TTC549 (cell line): ENCODE data around the gene SF3B3.
"Not testable (repeated sequence)": the region's sequence is repeated elsewhere in the genome, so short reads cannot be mapped to it uniquely, and the experiment has no call there.

Experiments
- FAIRE-seq: peaks from 2 replicates; lab custom pipeline; 2012; peaks lifted over from hg19 to GRCh38; lab: Jason Lieb, UNC

SF3B3 gene

GRCh38 chr16:70511833-70512232, 11.8 kb upstream of the SF3B3 start:
- FAIRE-seq, result no peak

GRCh38 chr16:70512456-70512855, 11.2 kb upstream of the SF3B3 start:
- FAIRE-seq, result no peak

GRCh38 chr16:70520612-70521297, 2.9 kb upstream of the SF3B3 start:
- no peak for FAIRE-seq

- no peak for FAIRE-seq
These were observed 1.2 kb upstream of the SF3B3 start for GRCh38 chr16:70522216-70523075.

DNA sequence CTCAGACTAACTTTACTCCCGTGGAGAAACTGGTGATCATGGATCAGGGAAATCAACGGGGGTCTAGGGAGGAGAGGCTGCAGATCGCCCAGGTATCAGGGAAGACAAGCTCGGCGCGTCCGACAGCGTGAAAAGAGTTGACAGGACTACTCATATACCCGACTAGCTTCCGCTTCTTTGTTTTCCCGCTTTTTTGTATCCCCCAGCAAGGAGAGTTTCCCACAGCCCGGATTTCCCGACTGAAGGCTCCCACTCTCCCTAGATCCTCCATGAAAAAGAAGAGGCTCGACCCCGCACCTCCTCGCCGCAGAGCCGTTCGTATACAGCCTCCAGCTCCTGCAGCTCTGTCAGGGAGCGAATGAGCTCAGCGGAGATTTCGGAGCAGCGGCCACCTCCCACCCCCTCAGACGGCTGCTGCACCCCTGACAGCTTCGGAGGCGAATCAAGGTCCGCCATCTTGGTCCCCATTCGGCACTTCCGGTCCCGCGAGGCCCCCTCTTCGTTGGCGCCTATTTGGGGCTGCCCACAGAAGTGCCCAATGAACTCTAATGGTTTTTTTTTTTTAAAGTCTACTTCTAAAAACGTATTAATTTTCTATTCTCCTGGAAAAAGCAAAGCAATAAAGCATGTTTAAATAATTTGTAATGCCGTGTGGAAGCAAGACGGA, 407 bp upstream of the SF3B3 start, which contains the start of gene COG4:
COG4 (minus strand) TSS at position 479 of the 667 bp plus-strand sequence; CDS start at position 468, 11 bp downstream.
- FAIRE-seq, result peak; percentile 67

- FAIRE-seq, result not testable (repeated sequence)
These were observed 796 bp downstream of the SF3B3 start for GRCh38 chr16:70524399-70524825.

GRCh38 chr16:70526403-70526802, 2.8 kb downstream of the SF3B3 start:
- no peak for FAIRE-seq

DNA sequence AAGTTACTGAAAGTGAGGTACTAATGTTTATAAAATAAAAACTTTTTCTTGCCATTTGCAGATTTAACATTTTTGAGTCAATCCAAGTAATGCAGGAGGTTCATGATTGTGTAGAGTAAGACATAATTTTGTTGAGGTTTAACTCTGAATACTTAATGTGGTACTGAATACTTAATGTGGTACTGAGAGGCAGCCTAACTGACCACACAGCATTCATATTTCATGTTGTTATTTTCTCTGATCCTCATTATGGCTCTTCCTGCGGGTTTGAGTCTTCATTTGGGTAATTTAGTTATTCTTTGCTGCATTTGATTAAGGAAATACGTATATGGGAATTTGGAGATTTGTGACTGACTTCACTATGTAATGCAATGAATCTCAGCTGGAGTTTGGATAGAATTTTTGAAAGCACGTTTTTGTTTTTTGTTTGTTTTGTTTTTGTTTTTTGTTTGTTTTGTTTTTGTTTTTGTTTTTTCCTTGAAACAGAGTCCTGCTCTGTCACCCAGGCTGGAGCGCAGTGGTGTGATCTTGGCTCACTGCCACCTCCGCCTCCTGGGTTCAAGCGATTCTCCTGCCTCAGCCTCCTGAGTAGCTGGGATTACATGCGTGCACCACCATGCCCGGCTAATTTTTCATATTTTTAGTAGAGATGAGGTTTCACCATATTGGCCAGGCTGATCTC, 3.8 kb downstream of the SF3B3 start:
- FAIRE-seq, result no peak

DNA sequence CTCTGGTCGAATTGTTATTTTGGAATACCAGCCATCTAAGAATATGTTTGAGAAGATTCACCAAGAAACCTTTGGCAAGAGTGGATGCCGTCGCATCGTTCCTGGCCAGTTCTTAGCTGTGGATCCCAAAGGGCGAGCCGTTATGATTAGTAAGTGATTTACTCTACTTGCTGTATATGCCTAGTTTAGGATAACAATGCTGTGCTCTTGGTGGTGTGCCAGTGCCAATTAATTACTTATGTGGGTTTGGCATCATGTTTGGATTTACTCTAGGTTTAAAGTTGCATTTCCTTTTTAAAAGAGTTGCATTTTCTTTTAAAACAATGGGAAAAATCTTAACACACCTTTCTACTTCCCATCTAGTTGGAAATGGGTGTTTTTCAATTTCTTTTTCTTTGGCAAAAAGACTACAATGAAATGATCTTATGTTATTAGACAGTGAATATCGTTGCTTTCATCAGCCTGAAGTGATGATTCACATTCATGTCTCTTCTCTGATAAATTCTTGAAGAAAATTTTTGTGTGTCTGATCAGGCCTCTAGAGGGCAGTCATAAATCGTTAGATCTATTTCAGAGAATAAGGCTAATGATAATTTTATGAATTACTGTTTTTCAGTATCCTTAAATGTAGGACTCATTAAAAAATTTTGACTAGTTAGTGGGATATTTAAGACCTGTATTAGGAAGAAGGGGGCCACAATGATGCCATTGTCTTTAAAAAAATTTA, 5.6 kb downstream of the SF3B3 start:
- FAIRE-seq, result no peak

DNA sequence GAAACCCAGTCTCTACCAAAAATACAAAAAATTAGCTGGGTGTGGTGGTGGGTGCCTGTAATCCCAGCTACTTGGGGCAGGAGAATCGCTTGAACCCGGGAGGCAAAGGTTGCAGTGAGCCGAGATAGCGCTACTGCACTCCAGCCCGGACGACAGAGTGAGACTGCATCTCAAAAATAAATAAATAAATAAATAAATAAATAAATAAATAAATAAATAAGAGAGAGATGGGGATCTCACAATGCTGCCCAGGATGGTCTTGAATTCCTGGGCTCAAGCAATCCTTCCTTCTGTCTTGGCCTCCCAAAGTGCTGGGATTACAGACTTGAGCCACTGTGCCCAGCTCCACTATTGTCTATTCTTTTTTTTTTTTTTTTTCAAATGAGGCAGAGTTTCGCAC, 6.3 kb downstream of the SF3B3 start:
- FAIRE-seq, result not testable (repeated sequence)

GRCh38 chr16:70534971-70535370, 11.4 kb downstream of the SF3B3 start:
- no peak for FAIRE-seq

DNA sequence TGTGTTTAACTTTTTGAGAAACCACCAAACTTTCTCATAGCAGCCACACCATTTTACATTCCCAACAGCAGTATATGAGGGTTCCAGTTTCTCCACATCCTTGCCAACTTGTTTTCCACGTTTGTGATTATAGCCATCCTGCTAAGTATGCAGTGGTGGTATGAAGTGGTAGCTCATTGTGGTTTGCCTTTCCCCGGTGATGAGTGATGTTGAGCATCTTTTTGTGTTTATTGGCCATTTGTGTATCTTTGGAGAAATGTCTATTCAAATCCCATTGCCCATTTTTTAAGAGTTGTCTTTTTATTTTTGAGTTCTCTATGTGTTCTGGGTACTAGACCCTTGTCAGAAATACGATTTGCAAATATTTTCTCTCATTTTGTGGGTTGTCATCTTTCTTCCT, 17.4 kb downstream of the SF3B3 start:
- no peak for FAIRE-seq

DNA sequence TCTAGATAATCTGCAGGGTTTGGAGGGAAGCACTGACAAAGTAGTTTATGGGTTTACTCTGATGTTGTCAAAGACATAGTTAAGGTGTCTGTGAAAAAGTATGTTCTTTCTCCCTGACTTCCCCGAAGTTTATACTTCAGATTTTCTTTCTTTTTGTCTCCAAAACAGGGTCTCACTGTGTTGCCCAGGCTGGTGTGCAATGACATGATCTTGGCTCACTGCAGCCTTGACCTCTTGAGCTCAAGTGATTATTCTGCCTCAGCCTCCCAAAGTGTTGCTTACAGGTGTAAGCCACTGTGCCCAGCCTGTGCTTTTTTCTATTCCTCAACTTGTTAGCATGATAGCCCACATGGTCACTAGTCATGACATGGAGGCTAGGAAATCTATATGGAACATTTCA, 20.9 kb downstream of the SF3B3 start:
- no peak for FAIRE-seq

GRCh38 chr16:70548936-70549335, 25.3 kb downstream of the SF3B3 start:
- no peak for FAIRE-seq

DNA sequence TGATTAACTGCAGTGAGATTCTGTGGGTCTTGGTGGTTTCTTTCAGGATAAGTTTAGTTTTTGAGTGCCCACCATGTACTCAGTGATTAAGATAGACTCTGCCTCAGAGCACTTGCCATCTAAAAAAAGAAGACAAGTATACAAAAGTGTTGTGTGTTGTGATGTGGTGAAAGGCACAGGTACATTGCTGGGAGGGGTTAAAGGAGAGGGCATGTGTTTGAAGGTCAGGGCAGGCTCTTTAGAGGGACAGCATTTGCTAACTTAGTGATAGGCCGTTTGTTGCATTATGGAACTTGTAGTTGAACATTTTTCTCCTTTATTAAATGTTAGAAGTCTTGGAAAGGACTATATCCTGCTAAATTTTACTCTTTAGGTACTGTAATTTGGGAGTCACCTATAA, 26.5 kb downstream of the SF3B3 start:
- no peak for FAIRE-seq

- no peak for FAIRE-seq
These were observed 28.2 kb downstream of the SF3B3 start for GRCh38 chr16:70551788-70552187.

DNA sequence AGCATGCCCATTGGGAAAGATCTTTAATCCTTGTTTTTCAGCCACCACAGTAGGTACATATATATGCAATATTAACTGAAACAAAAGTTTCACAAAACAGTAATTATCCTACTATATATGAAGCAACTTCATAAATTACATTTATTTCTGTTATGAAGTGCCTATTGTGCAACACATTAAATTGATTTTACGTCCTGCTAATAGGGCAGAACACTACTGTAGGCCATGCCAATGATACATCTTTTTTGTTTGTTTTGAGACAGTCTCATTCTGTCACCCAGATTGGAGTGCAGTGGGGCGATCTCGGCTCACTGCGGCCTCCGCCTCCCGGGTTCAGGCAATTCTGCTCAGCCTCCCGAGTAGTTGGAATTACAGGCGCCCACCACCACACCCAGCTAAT, 29.1 kb downstream of the SF3B3 start:
- no peak for FAIRE-seq

DNA sequence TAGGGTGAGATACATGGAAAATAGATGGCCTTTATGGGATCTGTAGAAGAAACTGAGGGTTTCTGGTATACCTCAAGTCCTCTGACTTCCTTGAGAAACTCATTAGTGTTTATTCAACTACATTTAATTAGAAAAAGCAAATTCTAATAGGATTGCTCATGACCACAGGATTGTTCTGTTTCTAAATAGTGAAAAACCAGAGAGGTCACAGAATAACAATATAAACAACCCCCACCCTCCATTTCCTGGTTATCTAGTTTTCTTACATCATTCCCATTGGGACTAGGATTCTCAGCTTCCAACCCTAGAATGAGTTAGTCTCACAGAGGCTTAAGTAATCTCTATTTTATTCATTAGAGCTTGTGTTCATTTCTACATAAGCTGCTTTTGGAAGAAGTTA, 30.0 kb downstream of the SF3B3 start:
- FAIRE-seq, result no peak

DNA sequence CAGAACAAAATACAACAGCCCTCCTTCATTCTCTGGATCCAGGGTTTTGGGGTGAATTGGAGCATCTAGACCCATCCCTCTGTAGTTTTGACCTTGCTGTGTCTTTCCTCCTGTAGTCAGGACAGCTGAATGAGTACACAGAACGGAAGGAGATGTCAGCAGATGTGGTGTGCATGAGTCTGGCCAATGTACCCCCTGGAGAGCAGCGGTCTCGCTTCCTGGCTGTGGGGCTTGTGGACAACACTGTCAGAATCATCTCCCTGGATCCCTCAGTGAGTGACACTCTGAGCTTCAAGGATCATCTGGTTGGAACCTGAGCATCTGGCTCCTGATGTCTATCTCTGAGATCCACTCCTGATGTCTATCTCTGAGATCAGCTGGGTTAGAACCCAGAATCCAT, 32.4 kb downstream of the SF3B3 start:
- no peak for FAIRE-seq

DNA sequence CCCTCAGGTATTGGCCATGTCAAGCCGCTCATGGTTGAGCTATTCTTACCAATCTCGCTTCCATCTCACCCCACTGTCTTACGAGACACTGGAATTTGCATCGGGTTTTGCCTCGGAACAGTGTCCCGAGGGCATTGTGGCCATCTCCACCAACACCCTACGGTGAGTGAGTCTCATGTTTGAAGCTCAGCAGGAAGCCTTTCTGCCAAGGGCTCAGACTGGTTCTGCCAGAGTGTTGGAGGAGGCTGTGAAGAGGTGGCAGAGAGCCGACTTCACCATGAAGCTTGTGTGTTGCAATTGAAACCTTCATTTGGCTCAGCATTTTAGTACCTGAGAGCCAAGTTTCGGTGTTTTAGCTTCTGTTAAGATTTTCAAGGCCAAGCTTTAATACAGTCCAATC, 38.0 kb downstream of the SF3B3 start:
- no peak for FAIRE-seq

DNA sequence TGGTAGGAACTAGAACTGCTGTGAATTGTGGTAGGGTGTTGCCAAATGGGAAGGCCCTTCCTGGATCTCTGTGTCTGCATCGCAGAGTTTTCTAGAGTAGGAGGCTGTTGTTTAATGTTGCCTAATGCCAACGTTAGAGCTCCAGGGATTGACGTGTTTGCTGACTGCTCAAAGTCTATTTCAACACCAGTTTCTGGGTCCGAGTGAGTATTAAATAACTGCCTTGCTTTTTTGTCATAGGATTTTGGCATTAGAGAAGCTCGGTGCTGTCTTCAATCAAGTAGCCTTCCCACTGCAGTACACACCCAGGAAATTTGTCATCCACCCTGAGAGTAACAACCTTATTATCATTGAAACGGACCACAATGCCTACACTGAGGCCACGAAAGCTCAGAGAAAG, 40.0 kb downstream of the SF3B3 start:
- FAIRE-seq, result no peak

DNA sequence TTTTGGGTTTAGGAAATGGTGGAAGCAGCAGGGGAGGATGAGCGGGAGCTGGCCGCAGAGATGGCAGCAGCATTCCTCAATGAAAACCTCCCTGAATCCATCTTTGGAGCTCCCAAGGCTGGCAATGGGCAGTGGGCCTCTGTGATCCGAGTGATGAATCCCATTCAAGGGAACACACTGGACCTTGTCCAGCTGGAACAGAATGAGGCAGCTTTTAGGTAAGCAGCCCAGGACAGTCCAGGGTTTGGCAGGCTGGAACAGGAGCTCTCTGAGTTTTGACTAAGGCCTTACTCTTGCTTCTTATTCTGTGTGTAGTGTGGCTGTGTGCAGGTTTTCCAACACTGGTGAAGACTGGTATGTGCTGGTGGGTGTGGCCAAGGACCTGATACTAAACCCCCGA, 41.4 kb downstream of the SF3B3 start:
- FAIRE-seq, result no peak
